Mammary epithelial cell (primary cell): Measurements from ENCODE around the gene LHB.
A peak's percentile ranks its signal among the peaks of the same experiment; 100 is the strongest.
"Not testable (repeated sequence)": the region's sequence is repeated elsewhere in the genome, so short reads cannot be mapped to it uniquely, and the experiment has no call there.

Experiments used
- CTCF ChIP-seq, 2 donors: IDR thresholded peaks in 1 of 2; conservative IDR thresholded peaks in 1 of 2; 2 replicates each; pipeline ENCODE4 v1.5.1; 2011 to 2012; ENCODE audit warnings: inconsistent platforms in 2 of 2, low read length in 2 of 2, mild to moderate bottlenecking in 2 of 2, control low read depth in 1 of 2, low read depth in 1 of 2; ENCODE audit not compliant: insufficient read depth in 1 of 2; ENCODE audit errors: extremely low read depth in 1 of 2
- EZH2 ChIP-seq: IDR thresholded peaks from 2 replicates; pipeline ENCODE4 v1.6.1; 2012; ENCODE audit warnings: low read length, inconsistent platforms, borderline replicate concordance

GRCh38 chr19:49031642-49032301, 14.9 kb upstream of the LHB start, which contains the start of gene CGB2:
- TF ChIP-seq CTCF (conservative IDR thresholded peaks at IDR 0.05 in 1 of 2, IDR thresholded peaks at IDR 0.05 in 1 of 2; ENCODE audit: extremely low read depth in 1 of 2, insufficient read depth in 1 of 2, low read depth in 1 of 2, low read length in 2 of 2) = peak in 1 of 2 donors; percentile 26
- TF ChIP-seq EZH2 = not testable (repeated sequence)
